SK-N-SH treated with all-trans-retinoic acid at 6 μM for 48 hours (cell line): ENCODE data around the gene TBC1D4.

Source experiments
- ATAC-seq: fragments of 200-7000 bp; cut with Tn5 transposase; 3 replicates; pipeline ENCODE4 v1.9.1; 2020; ENCODE audit warnings: mild to moderate bottlenecking, moderate library complexity
- ARNTL ChIP-seq: fragments of 450-650 bp; formaldehyde crosslinking; IDR thresholded peaks from 2 replicates; pipeline ENCODE4 v1.5.0; 2020; ENCODE audit warnings: low read depth, mild to moderate bottlenecking, moderate library complexity, borderline replicate concordance
- BACH2 ChIP-seq: fragments of 250-450 bp; sonication (Bioruptor Pico); IDR thresholded peaks from 2 replicates; pipeline ENCODE4 v1.9.0; 2021; ENCODE audit warnings: mild to moderate bottlenecking, borderline replicate concordance
- CREB5 ChIP-seq: fragments of 250-450 bp; sonication (Bioruptor Pico); IDR thresholded peaks from 2 replicates; pipeline ENCODE4 v1.5.1; 2020; ENCODE audit warnings: low read depth, mild to moderate bottlenecking, moderate library complexity
- CSDC2 ChIP-seq: fragments of 250-450 bp; sonication (Bioruptor Pico); IDR thresholded peaks from 2 replicates; pipeline ENCODE4 v1.5.0; 2020; ENCODE audit warnings: mild to moderate bottlenecking, moderate library complexity
- ESRRG ChIP-seq: fragments of 250-450 bp; sonication (Bioruptor Pico); IDR thresholded peaks from 2 replicates; pipeline ENCODE4 v1.6.1; 2021; ENCODE audit warnings: mild to moderate bottlenecking
- GLIS3 ChIP-seq: fragments of 250-450 bp; sonication (Bioruptor Pico); IDR thresholded peaks from 2 replicates; pipeline ENCODE4 v1.5.0; 2020; ENCODE audit warnings: mild to moderate bottlenecking, moderate library complexity
- ISL1 ChIP-seq: fragments of 250-450 bp; sonication (Bioruptor Pico); IDR thresholded peaks from 2 replicates; pipeline ENCODE4 v2.1.2; 2022; ENCODE audit warnings: mild to moderate bottlenecking, moderate library complexity
- OSR1 ChIP-seq: fragments of 250-450 bp; sonication (Bioruptor Pico); IDR thresholded peaks from 2 replicates; pipeline ENCODE4 v1.8.0; 2022; ENCODE audit warnings: moderate library complexity, mild to moderate bottlenecking, inconsistent platforms
- PATZ1 ChIP-seq: fragments of 250-450 bp; sonication (Bioruptor Pico); IDR thresholded peaks from 2 replicates; pipeline ENCODE4 v1.8.0; 2020; ENCODE audit warnings: mild to moderate bottlenecking, moderate library complexity, borderline replicate concordance
- POU6F1 ChIP-seq: fragments of 250-450 bp; sonication (Bioruptor Pico); IDR thresholded peaks from 2 replicates; pipeline ENCODE4 v1.8.0; 2021; ENCODE audit warnings: low read depth, mild to moderate bottlenecking, moderate library complexity, borderline replicate concordance
- PPARA ChIP-seq: fragments of 250-450 bp; sonication (Bioruptor Pico); IDR thresholded peaks from 2 replicates; pipeline ENCODE4 v1.5.0; 2020; ENCODE audit warnings: mild to moderate bottlenecking, borderline replicate concordance
- RARB ChIP-seq: fragments of 250-450 bp; sonication (Bioruptor Pico); IDR thresholded peaks from 2 replicates; pipeline ENCODE4 v1.8.0; 2021; ENCODE audit warnings: mild to moderate bottlenecking, moderate library complexity
- TCF4 ChIP-seq: fragments of 250-450 bp; sonication (Bioruptor Pico); IDR thresholded peaks from 2 replicates; pipeline ENCODE4 v1.8.0; 2021; ENCODE audit warnings: mild to moderate bottlenecking, moderate library complexity, borderline replicate concordance
- TOX ChIP-seq: fragments of 250-450 bp; sonication (Bioruptor Pico); IDR thresholded peaks from 2 replicates; pipeline ENCODE4 v1.8.0; 2021; ENCODE audit warnings: mild to moderate bottlenecking, moderate library complexity, borderline replicate concordance
- TSHZ2 ChIP-seq: fragments of 250-450 bp; sonication (Bioruptor Pico); IDR thresholded peaks from 2 replicates; pipeline ENCODE4 v1.5.0; 2020; ENCODE audit warnings: mild to moderate bottlenecking, moderate library complexity
- ZC3H10 ChIP-seq: fragments of 250-450 bp; sonication (Bioruptor Pico); IDR thresholded peaks from 2 replicates; pipeline ENCODE4 v1.5.1; 2021; ENCODE audit warnings: mild to moderate bottlenecking, moderate library complexity
- ZFP3 ChIP-seq: fragments of 250-450 bp; sonication (Bioruptor Pico); IDR thresholded peaks from 2 replicates; pipeline ENCODE4 v1.5.0; 2020; ENCODE audit warnings: mild to moderate bottlenecking, moderate library complexity
- ZFP30 ChIP-seq: fragments of 450-650 bp; formaldehyde crosslinking; IDR thresholded peaks from 2 replicates; pipeline ENCODE4 v1.5.0; 2022; ENCODE audit warnings: mild to moderate bottlenecking, moderate library complexity
- ZNF565 ChIP-seq: fragments of 450-650 bp; formaldehyde crosslinking; conservative IDR thresholded peaks from 2 replicates; pipeline ENCODE4 v1.5.0; 2020; ENCODE audit warnings: low read depth, mild to moderate bottlenecking, moderate library complexity
- ZNF8 ChIP-seq: fragments of 450-650 bp; formaldehyde crosslinking; IDR thresholded peaks from 2 replicates; pipeline ENCODE4 v1.5.0; 2020; ENCODE audit warnings: mild to moderate bottlenecking, moderate library complexity

TBC1D4 gene

GRCh38 chr13:75375329-75375728 is 106.6 kb downstream of the TBC1D4 start:
- TF ChIP-seq POU6F1 (no peak), ESRRG (CRISPR knock-in tag) (no peak)
- ATAC-seq, result no peak

GRCh38 chr13:75373988-75374387 is 108.0 kb downstream of the TBC1D4 start:
- no peak for TF ChIP-seq ZFP3 (CRISPR knock-in tag)
- TF ChIP-seq RARB (CRISPR knock-in tag), result no peak
- TF ChIP-seq CSDC2 (CRISPR knock-in tag), result no peak
- TF ChIP-seq ZNF8 (CRISPR knock-in tag), result no peak
- TF ChIP-seq BACH2, result no peak
- TF ChIP-seq ZC3H10, result no peak
- TF ChIP-seq CREB5 (CRISPR knock-in tag), result no peak
- no peak for ATAC-seq

GRCh38 chr13:75372923-75373841 is 108.8 kb downstream of the TBC1D4 start:
- no peak for TF ChIP-seq PPARA (CRISPR knock-in tag)
- TF ChIP-seq CSDC2 (CRISPR knock-in tag), result no peak
- no peak for TF ChIP-seq ZNF565 (CRISPR knock-in tag)
- no peak for TF ChIP-seq RARB (CRISPR knock-in tag)
- no peak for TF ChIP-seq TCF4
- no peak for TF ChIP-seq ZFP3 (CRISPR knock-in tag)
- no peak for TF ChIP-seq ISL1 (CRISPR knock-in tag)
- no peak for TF ChIP-seq CREB5 (CRISPR knock-in tag)
- no peak for TF ChIP-seq ARNTL
- TF ChIP-seq ZFP30 (CRISPR knock-in tag), result no peak
- TF ChIP-seq OSR1 (CRISPR knock-in tag), result no peak
- TF ChIP-seq TSHZ2 (CRISPR knock-in tag), result no peak
- no peak for TF ChIP-seq TOX (CRISPR knock-in tag)
- TF ChIP-seq ZC3H10, result no peak
- TF ChIP-seq ESRRG (CRISPR knock-in tag), result no peak
- no peak for TF ChIP-seq GLIS3 (CRISPR knock-in tag)
- TF ChIP-seq PATZ1, result no peak
- no peak for ATAC-seq
